Calu3 (cell line): Measurements from ENCODE around the gene ACVR2B. TPM values are rescaled to one million over a fixed set of nuclear protein-coding genes. Genes with fewer than 3 reads are reported as not detected.

ENCODE experiments used
- BruUV-seq: library from RNA; stranded (reverse); fragments of 400-500 nt; replicated peaks from 2 replicates; lab custom pipeline; 2021; lab: Mats Ljungman, UMichigan
- CTCF ChIA-PET: fragments of 300-600 bp; sonication (Branson Sonifier 250); formaldehyde crosslinking; loops from one replicate; lab custom pipeline; 2022; ENCODE audit warnings: antibody characterized with exemption; lab: Charles Lee
- DNase-seq: peaks from one replicate; pipeline ENCODE4 v3.0.0; 2022
- H3K27ac Mint-ChIP-seq: one replicate; pipeline ENCODE4 v1.8.0; 2022; ENCODE audit warnings: mixed read lengths; ENCODE audit not compliant: unreplicated experiment
- H3K27me3 Mint-ChIP-seq: one replicate; pipeline ENCODE4 v1.8.0; 2022; ENCODE audit warnings: mixed read lengths; ENCODE audit not compliant: unreplicated experiment
- H3K36me3 Mint-ChIP-seq: one replicate; pipeline ENCODE4 v1.8.0; 2022; ENCODE audit warnings: mild to moderate bottlenecking, moderate library complexity, mixed read lengths; ENCODE audit not compliant: insufficient read depth, unreplicated experiment
- H3K4me1 Mint-ChIP-seq: one replicate; pipeline ENCODE4 v1.8.0; 2022; ENCODE audit warnings: mild to moderate bottlenecking, low read depth, mixed read lengths; ENCODE audit not compliant: unreplicated experiment
- H3K4me3 Mint-ChIP-seq: one replicate; pipeline ENCODE4 v1.8.0; 2022; ENCODE audit warnings: mild to moderate bottlenecking, low read depth, moderate library complexity, mixed read lengths; ENCODE audit not compliant: unreplicated experiment
- H3K9me3 Mint-ChIP-seq: one replicate; pipeline ENCODE4 v1.8.0; 2022; ENCODE audit warnings: low read depth, mixed read lengths; ENCODE audit not compliant: unreplicated experiment
- intact Hi-C: fragments of 100-400 bp; cut with micrococcal nuclease; formaldehyde crosslinking; loops from one replicate; pipeline ENCODE4 v1.10.0; 2022; ENCODE audit not compliant: unreplicated experiment
- total RNA-seq: library from RNA; stranded (reverse); gene quantifications from 2 replicates; pipeline ENCODE4 v1.2.3, GENCODE V29; 2022
- TF ChIP-seq, protein P1 (sequence below): fragments of 200-600 bp; IDR thresholded peaks from one replicate; pipeline ENCODE4 v1.8.0; 2022; ENCODE audit warnings: antibody characterized with exemption; ENCODE audit not compliant: unreplicated experiment

Gene ACVR2B
- total RNA-seq, 1 experiment from 2014 or later, result 6.2 TPM

DNA sequence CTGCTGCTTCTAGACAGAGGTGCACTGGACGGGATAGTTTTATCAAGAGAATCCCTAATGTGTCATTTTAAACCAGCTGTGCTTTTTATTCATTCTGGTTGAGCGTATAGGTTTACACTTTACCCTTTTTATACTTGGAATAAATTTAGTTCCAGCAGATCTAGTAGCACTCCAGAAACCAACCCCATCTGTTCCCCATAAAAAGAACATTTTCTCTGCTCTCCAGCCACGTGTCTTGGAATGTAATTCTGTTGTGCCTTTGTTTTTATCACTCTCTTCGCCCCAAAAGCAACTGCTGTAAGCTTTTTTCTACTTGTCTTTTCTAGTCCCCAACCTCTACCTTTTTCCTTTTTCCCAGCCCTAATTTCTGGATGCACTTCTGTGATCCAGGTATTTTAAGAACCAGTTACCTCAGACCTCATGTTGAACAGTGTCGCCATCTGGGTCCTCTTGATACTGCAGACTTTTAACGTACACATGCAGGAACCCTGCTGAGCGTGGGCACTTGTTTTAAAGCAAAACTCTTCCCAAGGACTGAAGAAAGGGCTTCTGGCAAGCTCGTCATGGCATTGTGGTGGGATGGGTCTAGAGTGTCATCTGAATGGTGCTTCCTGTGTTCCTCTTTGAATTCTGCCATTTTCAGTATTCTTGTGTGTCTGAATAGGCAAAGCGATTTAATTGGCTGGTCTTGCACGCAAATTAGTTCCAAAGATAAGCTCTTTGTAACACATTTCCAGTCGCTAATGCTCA, 36.8 kb downstream of the ACVR2B start:
- Mint-ChIP-seq H3K4me3 (no peak overlapping the region), H3K27ac (no peak overlapping the region), H3K27me3 (no peaks in the 10 kb centered on the region), H3K36me3 (peaks cover 4% of the 10 kb centered on the region), H3K4me1 (no peaks in the 10 kb centered on the region), H3K9me3 (no peaks in the 10 kb centered on the region)
- CTCF ChIA-PET, result no interaction called here
- intact Hi-C loops, result no loop called here
- no TSS peak for BruUV-seq
- DNase-seq, result no peak
- TF ChIP-seq, protein P1, sequence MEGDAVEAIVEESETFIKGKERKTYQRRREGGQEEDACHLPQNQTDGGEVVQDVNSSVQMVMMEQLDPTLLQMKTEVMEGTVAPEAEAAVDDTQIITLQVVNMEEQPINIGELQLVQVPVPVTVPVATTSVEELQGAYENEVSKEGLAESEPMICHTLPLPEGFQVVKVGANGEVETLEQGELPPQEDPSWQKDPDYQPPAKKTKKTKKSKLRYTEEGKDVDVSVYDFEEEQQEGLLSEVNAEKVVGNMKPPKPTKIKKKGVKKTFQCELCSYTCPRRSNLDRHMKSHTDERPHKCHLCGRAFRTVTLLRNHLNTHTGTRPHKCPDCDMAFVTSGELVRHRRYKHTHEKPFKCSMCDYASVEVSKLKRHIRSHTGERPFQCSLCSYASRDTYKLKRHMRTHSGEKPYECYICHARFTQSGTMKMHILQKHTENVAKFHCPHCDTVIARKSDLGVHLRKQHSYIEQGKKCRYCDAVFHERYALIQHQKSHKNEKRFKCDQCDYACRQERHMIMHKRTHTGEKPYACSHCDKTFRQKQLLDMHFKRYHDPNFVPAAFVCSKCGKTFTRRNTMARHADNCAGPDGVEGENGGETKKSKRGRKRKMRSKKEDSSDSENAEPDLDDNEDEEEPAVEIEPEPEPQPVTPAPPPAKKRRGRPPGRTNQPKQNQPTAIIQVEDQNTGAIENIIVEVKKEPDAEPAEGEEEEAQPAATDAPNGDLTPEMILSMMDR, result no peak

DNA sequence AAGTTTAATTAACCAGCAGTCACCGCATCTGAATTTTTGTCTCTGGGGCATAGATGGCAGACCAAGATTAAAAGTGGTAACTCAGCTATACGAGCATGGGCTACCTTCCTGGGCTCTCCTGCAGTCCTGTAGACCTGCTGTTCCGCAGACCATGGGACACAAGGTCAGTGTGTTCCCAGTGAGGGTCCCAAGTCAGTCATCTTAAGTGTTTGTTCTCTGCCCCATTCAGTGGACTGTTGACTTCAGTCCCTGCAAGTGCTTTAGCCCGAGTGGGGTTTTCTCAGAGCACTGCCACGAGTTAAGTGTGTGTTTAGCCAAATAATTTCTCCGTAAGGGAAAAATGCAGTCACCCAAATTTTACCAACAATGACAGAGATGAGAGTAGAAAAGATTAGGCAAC, 37.5 kb downstream of the ACVR2B start:
- Mint-ChIP-seq H3K27ac (no peak overlapping the region), H3K4me3 (no peak overlapping the region), H3K9me3 (no peaks in the 10 kb centered on the region), H3K4me1 (no peaks in the 10 kb centered on the region), H3K36me3 (peaks cover 8% of the 10 kb centered on the region), H3K27me3 (no peaks in the 10 kb centered on the region)
- TF ChIP-seq, protein P1, result no peak
- intact Hi-C loops, result no loop called here
- BruUV-seq, result no TSS peak
- no peak for DNase-seq
- CTCF ChIA-PET, result no interaction called here

DNA sequence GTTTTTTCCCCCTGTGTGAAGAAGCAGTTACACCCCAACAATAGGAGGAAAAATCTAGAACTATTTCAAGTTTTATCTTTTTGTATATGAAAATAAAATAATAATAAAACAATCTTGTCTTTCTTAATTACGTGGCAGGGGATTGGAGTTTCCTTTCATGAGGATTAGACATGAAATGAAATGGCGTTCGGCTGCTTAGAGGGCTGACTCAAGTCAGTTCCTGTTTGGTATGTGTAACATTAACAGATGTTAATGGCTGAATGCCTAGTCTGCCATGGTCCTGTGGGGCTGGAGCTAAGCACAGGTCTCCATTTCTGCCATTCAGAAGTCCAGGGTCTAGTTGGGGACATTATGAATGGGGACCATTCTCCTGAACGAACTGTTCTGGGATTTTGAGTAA, 39.3 kb downstream of the ACVR2B start:
- BruUV-seq, result no TSS peak
- Mint-ChIP-seq H3K4me3 (no peak overlapping the region), H3K27ac (no peak overlapping the region), H3K27me3 (no peaks in the 10 kb centered on the region), H3K9me3 (no peaks in the 10 kb centered on the region), H3K4me1 (no peaks in the 10 kb centered on the region), H3K36me3 (peaks cover 17% of the 10 kb centered on the region)
- intact Hi-C loops, result no loop called here
- CTCF ChIA-PET, result no interaction called here
- TF ChIP-seq, protein P1, result no peak
- no peak for DNase-seq

DNA sequence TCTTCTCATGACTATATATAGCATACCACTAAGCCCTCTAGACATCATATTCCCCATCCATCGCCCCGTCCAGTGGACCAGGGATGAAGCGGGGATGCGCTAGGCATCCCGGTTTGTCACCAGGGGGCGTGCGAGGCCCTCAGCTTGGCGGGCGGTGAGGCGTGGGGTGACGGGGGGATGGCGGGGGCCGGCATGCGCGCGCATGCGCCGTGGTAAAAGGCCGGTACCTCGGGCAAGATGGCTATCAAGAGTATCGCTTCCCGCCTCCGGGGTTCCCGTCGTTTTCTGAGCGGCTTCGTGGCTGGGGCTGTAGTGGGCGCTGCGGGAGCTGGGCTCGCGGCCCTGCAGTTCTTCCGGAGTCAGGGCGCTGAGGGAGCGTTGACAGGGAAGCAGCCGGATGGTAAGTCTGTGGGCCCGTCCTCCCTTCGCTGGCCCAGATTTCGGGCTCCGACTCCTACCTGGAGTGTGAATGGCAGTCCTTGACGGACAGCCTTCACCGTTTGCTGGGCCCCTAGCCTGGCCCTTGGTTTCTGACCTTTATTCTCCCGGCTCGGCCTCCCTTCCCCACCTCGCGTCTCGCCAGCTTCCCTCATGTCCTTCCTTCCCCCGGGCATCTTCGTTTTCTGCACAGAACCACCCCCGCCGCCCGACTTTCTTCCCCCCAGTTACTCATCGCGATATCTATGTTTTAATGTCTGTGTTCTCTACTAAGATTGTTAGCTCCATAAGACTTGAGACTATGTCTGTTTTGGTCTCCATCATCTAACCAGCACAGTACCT, 42.6 kb downstream of the ACVR2B start, which contains the start of gene EXOG:
TSS of gene EXOG (plus strand) at position 210 of the 780 bp plus-strand sequence. CDS start at position 238, 28 bp downstream.
- peak; percentile 96 for DNase-seq
- intact Hi-C loops, result no loop called here
- TSS peak; percentile 83 for BruUV-seq
- H3K27me3 Mint-ChIP-seq, result no peaks in the 10 kb centered on the region
- CTCF ChIA-PET, result interaction anchor here (0.6 to 1.5 kb wide), 8 partner anchors 25 to 506 kb away, joined by 3 to 10 read pairs (median 3); partner anchors contain the start of gene VILL
- no peaks in the 10 kb centered on the region for H3K9me3 Mint-ChIP-seq
- peak within 1 kb of the TSS; percentile 56 for H3K27ac Mint-ChIP-seq
- TF ChIP-seq, protein P1, result peak; percentile 85
- H3K4me1 Mint-ChIP-seq, result no peaks in the 10 kb centered on the region
- H3K4me3 Mint-ChIP-seq, result peak within 1 kb of the TSS; percentile 93
- peaks cover 17% of the 10 kb centered on the region for H3K36me3 Mint-ChIP-seq
